ENCODE data around the gene ATP5MK. TPM values are rescaled to one million over a fixed set of nuclear protein-coding genes. Genes with fewer than 3 reads are reported as not detected.

ATP5MK gene
- total and polyA plus RNA-seq, 2 of the 8 experiments (the other 6 are each of a cell fraction or from before 2014, with no cell fraction given), result 280 to 312 TPM

DNA sequence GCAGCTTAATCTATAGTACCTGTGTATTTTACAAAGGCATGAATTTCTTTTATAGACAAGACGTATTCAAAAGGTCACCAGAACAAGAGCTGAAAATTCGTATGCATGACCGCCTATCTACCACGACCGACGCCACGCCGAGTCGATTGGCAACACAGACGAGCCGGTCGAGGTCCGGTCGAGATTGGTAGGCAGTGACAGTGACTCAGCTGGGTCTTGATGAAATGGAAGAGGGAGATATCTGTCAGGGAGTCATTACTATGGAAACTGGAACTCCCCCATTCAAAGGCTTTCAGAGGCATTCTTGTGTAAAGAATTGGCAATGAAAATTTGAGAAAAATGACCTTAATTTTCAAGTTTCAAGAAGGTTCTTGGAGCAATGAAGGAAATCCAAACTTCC lies 2.1 kb downstream of the ATP5MK start:
- H2AK5ac ChIP-seq (ENCODE audit: low read depth, low read length), result no peak overlapping the region
- H3K23ac ChIP-seq (ENCODE audit: insufficient read length), result no peak overlapping the region
- WGBS, 2 experiments (ENCODE audit: extremely low coverage in 1 of 2, insufficient coverage in 1 of 2, insufficient read length in 1 of 2, insufficient replicate concordance in 2 of 2, low coverage in 1 of 2, low lambda C conversion rate in 2 of 2, missing lambda C conversion rate in 1 of 2), result 95% methylated on average over 14 of the region's 14 CpGs; no CpG with 5 or more reads in 1 of the 2 experiments
- DNase-seq (ENCODE audit: low read depth in 1 of 2, low spot score in 2 of 2) (no peak), FAIRE-seq (no peak)
- H3K9ac ChIP-seq (replicated peaks in 1 of 4; ENCODE audit: extremely low read depth in 1 of 4, low read depth in 3 of 4, low read length in 3 of 4), result no peak overlapping the region
- ChIA-PET CTCF (ENCODE audit: partially characterized antibody) (no interaction called here), POLR2A (ENCODE audit: partially characterized antibody) (no interaction called here)
- no peak overlapping the region for H3K27ac ChIP-seq (ENCODE audit: low read depth, low read length)
- H2BK120ac ChIP-seq (replicated peaks; ENCODE audit: low read depth, low read length), result no peak overlapping the region
- H3K18ac ChIP-seq (ENCODE audit: extremely low read depth, low read length), result no peak overlapping the region
- no peak overlapping the region for H2BK20ac ChIP-seq (ENCODE audit: low read length)
- H2BK15ac ChIP-seq (ENCODE audit: low read length), result no peak overlapping the region
- H3K4ac ChIP-seq (replicated peaks; ENCODE audit: insufficient read length, low read depth, low read length), result no peak overlapping the region
- no peaks in the 10 kb centered on the region for H3K27me3 ChIP-seq (replicated peaks in 1 of 4; ENCODE audit: control insufficient read depth in 3 of 4, extremely low read depth in 1 of 4, insufficient read depth in 3 of 4, low read length in 3 of 4)
- H3K56ac ChIP-seq (replicated peaks; ENCODE audit: insufficient read length, low read depth, low read length), result no peak overlapping the region
- peaks cover 0 to 10% (median 2%) of the 10 kb centered on the region in 4 experiments; a peak in 6 of 7 replicates for H3K4me1 ChIP-seq (replicated peaks in 1 of 4; ENCODE audit: control insufficient read depth in 3 of 4, insufficient read depth in 4 of 4, low read length in 3 of 4)
- peaks cover 0 to 2% of the 10 kb centered on the region in 2 experiments for H4K20me1 ChIP-seq (replicated peaks in 1 of 2; ENCODE audit: control insufficient read depth in 1 of 2, insufficient read depth in 2 of 2, low read length in 2 of 2)
- H4K5ac ChIP-seq (ENCODE audit: insufficient read length, low read depth, low read length), result no peak overlapping the region
- no peak overlapping the region for H3K14ac ChIP-seq (ENCODE audit: insufficient read length)
- no peak overlapping the region; a peak in 2 of 4 replicates for H3K4me2 ChIP-seq (ENCODE audit: insufficient read depth in 1 of 2, low read depth in 2 of 2, low read length in 2 of 2)
- peaks cover 14 to 52% of the 10 kb centered on the region in 2 experiments for H3K79me2 ChIP-seq (ENCODE audit: control insufficient read depth in 1 of 2, insufficient read depth in 2 of 2, low read length in 2 of 2)
- H3K4me3 ChIP-seq (ENCODE audit: extremely low read depth in 1 of 4, insufficient read depth in 2 of 4, low read depth in 3 of 4, low read length in 4 of 4), result no peak overlapping the region
- peaks cover 4 to 44% (median 20%) of the 10 kb centered on the region in 4 experiments; a peak in 7 of 8 replicates for H3K36me3 ChIP-seq (ENCODE audit: control insufficient read depth in 2 of 4, insufficient read depth in 4 of 4, low read length in 3 of 4)
- no peak overlapping the region for H2BK5ac ChIP-seq (ENCODE audit: low read depth, low read length)
- TF ChIP-seq SRF (IDR thresholded peaks at IDR 0.05; ENCODE audit: low read depth, low read length) (no peak), JUND (IDR thresholded peaks at IDR 0.05; ENCODE audit: low read length) (no peak), E2F6 (IDR thresholded peaks at IDR 0.05) (no peak)
- H2AFZ ChIP-seq (ENCODE audit: low read length), result no peak overlapping the region
- H3K9me3 ChIP-seq (ENCODE audit: insufficient read depth in 2 of 2, low read depth in 1 of 2, low read length in 1 of 2), result no peaks in the 10 kb centered on the region
- peaks cover 13% of the 10 kb centered on the region for H3K23me2 ChIP-seq (ENCODE audit: low read depth, low read length)
- H4K91ac ChIP-seq (replicated peaks; ENCODE audit: insufficient read length, low read length), result no peak overlapping the region
- H4K8ac ChIP-seq (ENCODE audit: extremely low read depth, insufficient read depth, low read length), result no peak overlapping the region
- H3K79me1 ChIP-seq (ENCODE audit: low read depth, low read length), result peaks cover 12% of the 10 kb centered on the region
- no peak overlapping the region for H2BK12ac ChIP-seq (ENCODE audit: low read depth, low read length)

Measured in H1 (cell line).